Body of pancreas (tissue), 4 donors: ENCODE data around the gene AGO3. TPM values are rescaled to one million over a fixed set of nuclear protein-coding genes. Genes with fewer than 3 reads are reported as not detected.

ENCODE experiments used
- ATAC-seq: fragments of 150-250 bp; one replicate; pipeline ENCODE4 v1.9.1; 2016
- DNase-seq, 4 donors: peaks; one replicate each; pipeline ENCODE4 v3.0.0-alpha.2; 2019
- H3K27ac ChIP-seq, 4 donors: fragments of 200-600 bp; sonication (generic); 1 replicate in 3 of 4; 2 replicates in 1 of 4; pipeline versions ENCODE4 v1.5.1 to v1.6.1; 2016 to 2019; ENCODE audit warnings: mild to moderate bottlenecking in 1 of 4, mixed read lengths in 1 of 4, moderate library complexity in 1 of 4
- H3K27me3 ChIP-seq, 2 donors: fragments of 200-600 bp; sonication (generic); one replicate each; pipeline ENCODE4 v1.6.0; 2016; ENCODE audit warnings: mild to moderate bottlenecking in 1 of 2
- H3K36me3 ChIP-seq, 2 donors: fragments of 200-600 bp; sonication (generic); replicated peaks in 1 of 2; 2 replicates each; pipeline ENCODE4 v1.5.1; 2016; ENCODE audit warnings: low read depth in 2 of 2; ENCODE audit not compliant: insufficient read depth in 1 of 2
- H3K4me1 ChIP-seq: fragments of 200-600 bp; sonication (generic); one replicate; pipeline ENCODE4 v1.6.0; 2016
- H3K4me3 ChIP-seq, 2 donors: fragments of 200-600 bp; sonication (generic); 1 replicate in 1 of 2; 2 replicates in 1 of 2; pipeline ENCODE4 v1.5.1; 2016 to 2019
- H3K9me3 ChIP-seq, 3 donors: fragments of 200-600 bp; sonication (generic); 1 replicate in 2 of 3; 2 replicates in 1 of 3; pipeline ENCODE4 v1.5.1; 2016
- POLR2A ChIP-seq, 3 donors: fragments of 450-650 bp; IDR thresholded peaks; one replicate each; pipeline ENCODE4 v1.6.1; 2016; ENCODE audit warnings: antibody characterized with exemption in 3 of 3, mild to moderate bottlenecking in 2 of 3
- WGBS, 2 donors: methylation state at CpG; one replicate each; pipeline ENCODE4 v1.1.5; 2017; 5-methylcytosine and 5-hydroxymethylcytosine counted together
- intact Hi-C: fragments of 100-400 bp; cut with DNase I; formaldehyde crosslinking; loops from one replicate; pipeline ENCODE4 v1.15.1; 2023
- total RNA-seq, 2 donors: library from RNA; depleted of rRNA; stranded (reverse); fragments of >200 nt; gene quantifications; one replicate each; pipeline ENCODE4 v1.1.0, GENCODE V29; 2016
- TF ChIP-seq, protein P1 (sequence below), 7 experiments: fragments of 450-650 bp in 4 of 7; fragments of 200-600 bp in 3 of 7; sonication (generic) in 3 of 7; IDR thresholded peaks; one replicate each; pipeline ENCODE4 v1.5.1; 2016 to 2019; ENCODE audit warnings: antibody characterized with exemption in 7 of 7

AGO3 gene
- total RNA-seq, 2 donors from 2014 or later, result 10.9 to 12.2 TPM

GRCh38 chr1:36089393-36090121, 158.7 kb downstream of the AGO3 start:
- Histone ChIP-seq H3K36me3 (peaks cover 16 to 19% of the 10 kb centered on the region in 2 donors), H3K27me3 (no peaks in the 10 kb centered on the region), H3K9me3 (no peaks in the 10 kb centered on the region), H3K4me3 (peak overlapping the region; percentile 76 to 99), H3K4me1 (peaks cover 23% of the 10 kb centered on the region), H3K27ac (peak overlapping the region; percentile 64 to 88 (median 79))
- ATAC-seq (no peak), DNase-seq (no peak)
- 4 to 7% methylated on average over 31 to 32 of the region's 32 CpGs for WGBS, 2 donors
- TF ChIP-seq POLR2A (IDR thresholded peaks at IDR 0.05), result no peak
- TF ChIP-seq, protein P1, sequence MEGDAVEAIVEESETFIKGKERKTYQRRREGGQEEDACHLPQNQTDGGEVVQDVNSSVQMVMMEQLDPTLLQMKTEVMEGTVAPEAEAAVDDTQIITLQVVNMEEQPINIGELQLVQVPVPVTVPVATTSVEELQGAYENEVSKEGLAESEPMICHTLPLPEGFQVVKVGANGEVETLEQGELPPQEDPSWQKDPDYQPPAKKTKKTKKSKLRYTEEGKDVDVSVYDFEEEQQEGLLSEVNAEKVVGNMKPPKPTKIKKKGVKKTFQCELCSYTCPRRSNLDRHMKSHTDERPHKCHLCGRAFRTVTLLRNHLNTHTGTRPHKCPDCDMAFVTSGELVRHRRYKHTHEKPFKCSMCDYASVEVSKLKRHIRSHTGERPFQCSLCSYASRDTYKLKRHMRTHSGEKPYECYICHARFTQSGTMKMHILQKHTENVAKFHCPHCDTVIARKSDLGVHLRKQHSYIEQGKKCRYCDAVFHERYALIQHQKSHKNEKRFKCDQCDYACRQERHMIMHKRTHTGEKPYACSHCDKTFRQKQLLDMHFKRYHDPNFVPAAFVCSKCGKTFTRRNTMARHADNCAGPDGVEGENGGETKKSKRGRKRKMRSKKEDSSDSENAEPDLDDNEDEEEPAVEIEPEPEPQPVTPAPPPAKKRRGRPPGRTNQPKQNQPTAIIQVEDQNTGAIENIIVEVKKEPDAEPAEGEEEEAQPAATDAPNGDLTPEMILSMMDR (IDR thresholded peaks at IDR 0.05), result no peak
- intact Hi-C loops, result loop anchor here (10.0 kb wide), 2 partner anchors 55 to 325 kb away; partner anchors contain the start of gene TRAPPC3

DNA sequence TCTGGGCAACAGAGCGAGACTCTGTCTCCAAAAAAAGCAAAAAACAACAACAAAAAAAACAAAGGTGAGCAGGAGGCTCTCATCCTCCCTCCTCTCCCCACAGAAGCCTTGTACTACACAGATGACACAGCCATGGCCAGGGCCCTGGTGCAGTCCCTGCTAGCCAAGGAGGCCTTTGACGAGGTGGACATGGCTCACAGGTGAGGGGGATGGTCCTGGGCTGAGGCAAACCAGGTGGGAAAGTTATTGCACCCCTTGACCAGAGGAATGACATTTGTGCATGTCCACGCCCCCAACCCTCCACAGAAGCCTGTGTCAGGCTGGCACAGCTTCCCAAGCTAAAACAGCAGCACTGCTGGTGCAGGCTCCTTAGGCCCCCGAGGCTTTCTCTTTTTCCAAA, 160.2 kb downstream of the AGO3 start:
- intact Hi-C loops, result loop anchor here (10.0 kb wide), 2 partner anchors 54 to 324 kb away; partner anchors contain the start of gene TRAPPC3
- peaks cover 17% of the 10 kb centered on the region for H3K4me1 ChIP-seq
- no peak for DNase-seq

DNA sequence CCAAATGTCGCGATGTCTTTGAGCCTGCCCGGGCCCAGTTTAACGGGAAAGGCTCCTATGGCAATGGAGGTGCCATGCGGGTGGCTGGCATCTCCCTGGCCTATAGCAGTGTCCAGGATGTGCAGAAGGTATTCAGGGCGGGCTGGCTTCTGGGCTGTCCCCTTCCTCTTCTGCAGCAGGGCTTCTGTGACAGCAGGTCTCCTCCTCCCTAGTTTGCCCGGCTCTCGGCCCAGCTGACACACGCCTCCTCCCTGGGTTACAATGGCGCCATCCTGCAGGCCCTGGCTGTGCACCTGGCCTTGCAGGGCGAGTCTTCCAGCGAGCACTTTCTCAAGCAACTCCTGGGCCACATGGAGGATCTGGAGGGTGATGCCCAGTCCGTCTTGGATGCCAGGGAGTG, 160.8 kb downstream of the AGO3 start:
- 87 to 88% methylated on average over 6 to 13 of the region's 13 CpGs for WGBS, 2 donors
- H3K4me3 ChIP-seq, result no peak overlapping the region
- H3K9me3 ChIP-seq, result no peaks in the 10 kb centered on the region
- H3K36me3 ChIP-seq, result peaks cover 19% of the 10 kb centered on the region in 2 donors
- no peaks in the 10 kb centered on the region for H3K27me3 ChIP-seq
- ATAC-seq (no peak), DNase-seq (no peak)
- no peak for TF ChIP-seq POLR2A (IDR thresholded peaks at IDR 0.05)
- TF ChIP-seq, protein P1 (IDR thresholded peaks at IDR 0.05), result no peak
- peaks cover 17% of the 10 kb centered on the region for H3K4me1 ChIP-seq
- H3K27ac ChIP-seq, result no peak overlapping the region
- intact Hi-C loops, result loop anchor here (10.0 kb wide), 2 partner anchors 53 to 323 kb away; partner anchors contain the start of gene TRAPPC3

More for the DNA sequence above, 160.2 kb downstream of the AGO3 start:
- Histone ChIP-seq H3K27ac (no peak overlapping the region), H3K4me3 (no peak overlapping the region), H3K9me3 (no peaks in the 10 kb centered on the region), H3K27me3 (no peaks in the 10 kb centered on the region), H3K36me3 (peaks cover 19% of the 10 kb centered on the region in 2 donors)
- TF ChIP-seq, protein P1 (IDR thresholded peaks at IDR 0.05), result no peak
- no peak for TF ChIP-seq POLR2A (IDR thresholded peaks at IDR 0.05)
- 81 to 85% methylated on average over 4 of the region's 4 CpGs for WGBS, 2 donors
- no peak for ATAC-seq

DNA sequence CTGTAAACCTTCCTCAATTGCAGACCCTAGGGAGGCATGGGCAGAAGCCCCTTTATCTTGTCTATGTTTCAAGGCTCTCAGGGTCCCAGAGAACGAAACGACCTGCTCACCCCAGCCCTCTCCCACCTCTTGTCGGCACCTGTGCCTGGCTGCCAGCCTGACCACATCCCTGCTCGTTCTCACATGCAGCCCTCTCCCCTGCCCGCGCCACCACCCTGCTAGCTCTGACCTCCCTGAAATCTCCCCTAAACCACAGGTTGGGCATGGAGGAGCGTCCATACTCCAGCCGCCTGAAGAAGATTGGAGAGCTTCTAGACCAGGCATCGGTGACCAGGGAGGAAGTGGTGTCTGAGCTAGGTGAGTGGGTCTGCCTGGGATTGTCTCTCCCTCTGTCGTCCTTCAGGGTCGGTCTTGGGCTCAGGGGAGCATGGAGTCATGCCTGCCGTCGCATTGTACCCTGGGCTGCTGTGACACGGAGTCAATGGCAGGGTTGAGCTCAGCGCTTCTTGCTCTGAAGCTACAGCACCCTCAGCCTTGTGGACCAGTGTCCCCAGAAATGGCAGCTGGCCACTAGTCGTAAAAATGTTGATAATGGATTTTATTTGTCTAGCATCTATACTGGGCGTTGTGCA, 161.4 kb downstream of the AGO3 start:
- H3K27ac ChIP-seq, result no peak overlapping the region
- H3K4me1 ChIP-seq, result peaks cover 17% of the 10 kb centered on the region
- DNase-seq, result no peak
- no peaks in the 10 kb centered on the region for H3K27me3 ChIP-seq
- WGBS, 2 donors, result 89 to 93% methylated on average over 15 to 17 of the region's 17 CpGs
- intact Hi-C loops, result loop anchor here (10.0 kb wide), 2 partner anchors 53 to 323 kb away; partner anchors contain the start of gene TRAPPC3
- ATAC-seq, result no peak
- H3K4me3 ChIP-seq, result no peak overlapping the region
- TF ChIP-seq POLR2A (IDR thresholded peaks at IDR 0.05), result no peak
- TF ChIP-seq, protein P1 (IDR thresholded peaks at IDR 0.05), result no peak
- H3K36me3 ChIP-seq, result peaks cover 19% of the 10 kb centered on the region in 2 donors
- no peaks in the 10 kb centered on the region for H3K9me3 ChIP-seq
